RPMI8226 (cell line): ENCODE results near the gene HNMT.
"Not testable (repeated sequence)": the region's sequence is repeated elsewhere in the genome, so short reads cannot be mapped to it uniquely, and the experiment has no call there.

Experiments
- DNase-seq: peaks from one replicate; pipeline ENCODE4 v3.0.0-alpha.2; 2015

The HNMT gene

DNA sequence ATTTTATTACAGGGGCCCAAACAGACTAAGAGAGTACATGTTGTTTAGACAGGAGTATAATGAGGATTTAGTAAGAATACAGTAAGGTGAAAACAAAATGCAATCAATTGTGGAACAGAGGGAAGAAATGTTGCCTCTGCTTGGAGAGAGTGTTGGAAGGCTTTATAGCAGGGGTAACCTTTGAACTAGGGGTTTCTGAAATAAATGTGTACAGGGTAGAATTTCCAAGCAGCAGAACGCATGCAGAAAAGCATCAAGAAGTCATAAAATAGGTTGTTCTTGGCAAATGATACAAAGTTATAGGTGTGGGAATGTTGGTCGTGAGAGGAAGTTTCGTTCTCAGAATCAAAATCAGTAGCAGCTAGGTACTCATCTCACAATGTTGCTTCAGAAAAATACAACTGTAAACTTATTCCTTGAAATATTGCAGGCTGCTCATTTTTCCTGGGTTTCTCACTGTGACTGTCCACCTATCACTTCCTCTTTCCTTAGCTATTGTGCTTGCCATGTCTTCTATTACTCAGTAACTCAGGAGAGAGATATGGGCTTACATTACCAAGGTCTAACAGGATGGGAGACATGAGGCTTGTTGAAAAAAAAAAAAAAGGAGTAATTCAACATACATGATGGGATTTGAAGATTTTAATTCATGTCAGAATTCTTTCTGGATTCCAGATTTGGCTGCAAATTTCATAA, 17.1 kb upstream of the HNMT start:
- no peak for DNase-seq

DNA sequence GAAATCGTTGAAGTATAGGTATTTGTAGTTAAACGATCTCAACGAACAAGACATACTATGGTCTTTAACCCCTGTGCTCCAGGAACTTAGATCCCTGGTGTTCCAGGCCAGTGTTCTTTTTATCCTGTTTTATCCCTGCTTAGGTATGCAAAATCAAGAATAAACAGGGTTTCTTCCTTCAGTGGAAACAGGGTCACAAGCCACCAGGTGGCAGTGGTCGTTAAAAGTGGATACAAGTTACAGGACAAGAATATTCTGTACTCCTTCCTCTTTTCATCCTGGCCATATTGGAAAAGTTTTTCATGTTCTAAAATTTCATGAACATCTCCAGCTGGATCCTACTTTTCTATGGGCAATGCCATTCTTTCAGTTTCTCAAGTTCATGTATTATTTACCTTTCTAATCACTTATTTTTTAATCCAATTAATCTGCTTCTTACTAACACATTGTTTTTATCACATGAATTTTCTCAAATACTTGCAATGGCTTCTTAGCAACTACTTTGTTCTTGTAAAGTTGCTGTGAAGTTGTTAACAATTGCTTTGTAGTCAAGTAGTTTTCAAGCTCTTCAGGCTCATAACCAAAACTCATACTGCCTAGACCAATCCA, 16.4 kb upstream of the HNMT start:
- peak; percentile 46 for DNase-seq

DNA sequence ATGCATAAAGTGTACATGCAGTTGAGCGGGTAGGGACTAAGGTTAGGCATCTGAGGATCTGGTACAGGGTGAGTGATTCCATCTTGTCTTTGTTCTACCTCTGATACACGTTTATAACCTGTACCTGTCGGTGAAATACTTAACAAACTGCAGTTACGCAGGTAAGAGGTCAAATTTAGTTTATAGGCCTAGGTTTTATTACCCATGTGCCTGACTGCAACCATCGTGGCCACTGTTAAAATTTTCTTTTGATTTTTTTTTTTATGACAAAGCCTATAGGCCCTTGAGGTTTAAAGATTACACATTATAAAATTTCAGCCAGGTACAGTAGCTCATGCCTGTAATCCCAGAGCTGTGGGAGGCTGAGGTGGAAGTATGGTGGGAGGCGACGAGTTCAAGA, 15.4 kb upstream of the HNMT start:
- no peak for DNase-seq

DNA sequence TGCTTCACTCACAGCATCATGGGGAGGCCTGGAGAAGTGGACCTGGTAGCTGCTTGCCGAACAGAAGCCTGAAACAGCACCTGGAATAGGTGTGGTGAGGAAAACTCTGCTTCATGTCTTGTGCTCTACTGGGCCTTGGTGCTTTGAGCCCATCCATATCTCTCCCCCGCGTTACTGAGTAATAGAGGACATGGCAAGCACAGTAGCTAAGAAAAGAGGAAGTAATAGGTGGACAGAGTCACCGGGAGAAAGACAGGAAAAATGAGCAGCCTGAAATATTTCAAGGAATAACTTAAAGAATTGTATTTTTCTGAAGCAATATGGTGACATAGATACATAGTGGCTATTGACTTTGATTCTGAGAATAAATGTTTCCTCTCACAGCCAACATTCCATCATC, 14.0 kb upstream of the HNMT start:
- no peak for DNase-seq

DNA sequence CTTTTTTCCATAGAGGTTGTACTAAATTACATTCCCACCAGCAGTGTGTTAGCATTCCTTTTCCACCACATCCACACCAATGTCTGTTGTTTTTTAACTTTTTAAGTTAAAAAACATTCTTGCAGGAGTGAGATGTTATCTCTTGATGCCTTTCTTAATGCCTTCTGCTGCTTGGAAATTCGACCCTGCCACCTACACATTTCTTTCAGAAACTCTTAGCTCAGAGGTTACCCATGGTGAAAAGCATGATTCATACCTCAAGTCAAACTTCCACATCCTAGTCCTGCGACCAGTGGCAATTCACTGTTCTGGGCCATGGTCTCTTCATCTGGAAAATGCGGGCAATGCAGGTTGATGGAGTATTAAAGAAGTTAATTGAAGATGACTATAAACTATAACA, 12.7 kb upstream of the HNMT start:
- DNase-seq, result no peak

DNA sequence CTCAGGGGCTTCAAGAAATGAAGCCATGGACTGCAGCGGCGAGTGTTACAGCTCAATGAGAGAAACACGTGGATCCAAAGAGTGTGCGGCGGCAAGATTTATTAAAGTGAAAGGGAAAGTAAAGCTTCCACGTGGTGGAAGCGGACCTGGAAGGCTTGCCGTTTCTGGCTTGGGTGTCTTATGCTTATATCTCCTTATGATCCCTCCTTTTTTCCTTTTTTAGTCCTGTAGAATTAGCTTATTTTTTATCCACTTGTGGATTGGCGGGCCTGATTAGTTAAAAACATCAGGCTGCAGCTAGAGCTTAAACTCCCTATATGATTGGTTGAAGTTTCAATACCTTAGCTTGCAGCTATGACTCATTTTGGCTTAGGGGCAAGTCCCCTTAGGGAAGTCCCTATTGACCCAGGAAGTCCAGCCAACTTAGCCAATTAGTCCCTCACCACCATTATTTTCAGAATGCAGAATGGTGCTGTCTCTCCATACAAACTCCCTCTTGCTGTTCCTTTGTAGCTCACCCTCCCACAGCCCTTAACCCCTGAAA, 11.6 kb upstream of the HNMT start:
- no peak for DNase-seq

DNA sequence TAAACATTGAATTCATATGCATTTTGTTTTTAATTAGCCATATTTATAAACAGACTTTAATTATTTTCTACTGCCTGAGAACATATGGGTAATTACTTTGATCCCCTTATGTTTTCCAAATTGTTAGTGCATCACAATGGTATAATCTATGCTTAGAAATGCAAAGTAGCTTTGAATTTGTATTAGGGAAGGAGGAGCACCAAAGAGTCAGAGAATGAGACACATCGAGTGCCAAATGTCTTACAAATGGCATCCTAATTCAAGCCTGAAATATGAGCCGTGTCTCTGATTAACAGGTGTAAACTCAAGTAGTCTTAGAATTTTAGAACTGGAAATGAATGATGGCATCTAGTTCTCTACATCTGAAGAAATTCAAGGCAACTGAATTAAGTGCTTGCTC, 8.7 kb upstream of the HNMT start:
- no peak for DNase-seq

DNA sequence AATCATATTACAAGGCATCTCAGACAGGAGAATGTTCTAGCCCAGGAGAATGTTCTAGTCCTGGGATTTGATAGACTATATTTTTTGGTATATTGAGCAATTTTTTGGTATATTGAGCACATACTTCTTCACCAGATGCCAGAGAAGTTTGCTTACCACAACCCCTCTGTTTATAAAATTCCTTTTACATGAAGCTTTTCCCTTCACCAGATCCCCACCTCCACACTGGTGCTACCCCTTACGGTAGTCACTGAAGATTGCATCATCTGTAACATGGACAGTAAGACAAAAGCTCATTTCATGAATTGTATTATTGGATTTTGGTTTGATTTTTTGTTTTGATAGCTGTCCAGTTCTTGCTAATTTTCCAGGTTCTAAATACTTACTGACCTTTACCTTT, 7.2 kb upstream of the HNMT start:
- no peak for DNase-seq

DNA sequence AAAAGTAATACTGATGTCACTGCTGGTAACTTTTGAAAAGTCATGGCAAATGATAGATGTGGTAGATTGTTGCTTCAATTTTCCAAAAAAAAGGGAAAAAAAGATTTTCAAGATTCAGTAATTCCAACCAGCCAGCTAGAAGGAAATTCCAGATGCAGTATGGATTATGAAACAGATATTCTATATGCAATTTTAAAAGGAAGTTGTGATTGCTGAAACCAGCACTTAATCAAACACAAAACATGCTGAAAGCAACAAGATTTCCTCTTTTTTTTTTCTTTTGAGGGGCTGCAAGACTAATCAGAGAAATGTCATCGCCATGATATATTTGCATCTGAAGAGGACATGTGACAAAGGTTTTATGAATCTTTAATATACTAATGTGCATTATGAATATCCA, 5.1 kb upstream of the HNMT start:
- no peak for DNase-seq

DNA sequence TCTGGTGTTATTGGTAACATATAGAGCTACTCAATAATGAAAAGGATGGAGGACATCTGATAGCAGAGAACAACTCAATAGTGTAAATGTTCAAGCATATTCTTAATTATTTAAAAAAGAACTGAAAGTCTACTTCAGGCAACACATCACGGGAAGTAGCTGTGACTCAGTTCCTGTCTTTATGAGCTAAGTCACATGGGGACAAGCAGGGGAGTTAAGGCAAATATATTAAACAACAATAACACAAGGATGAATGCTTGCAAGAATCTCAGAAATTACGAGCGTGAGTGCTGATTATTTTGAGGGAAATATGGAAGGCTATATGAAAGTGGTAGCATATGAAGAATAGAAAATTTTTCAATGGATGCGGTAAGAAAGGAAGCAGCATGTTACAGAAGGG, 4.0 kb upstream of the HNMT start:
- DNase-seq, result no peak

DNA sequence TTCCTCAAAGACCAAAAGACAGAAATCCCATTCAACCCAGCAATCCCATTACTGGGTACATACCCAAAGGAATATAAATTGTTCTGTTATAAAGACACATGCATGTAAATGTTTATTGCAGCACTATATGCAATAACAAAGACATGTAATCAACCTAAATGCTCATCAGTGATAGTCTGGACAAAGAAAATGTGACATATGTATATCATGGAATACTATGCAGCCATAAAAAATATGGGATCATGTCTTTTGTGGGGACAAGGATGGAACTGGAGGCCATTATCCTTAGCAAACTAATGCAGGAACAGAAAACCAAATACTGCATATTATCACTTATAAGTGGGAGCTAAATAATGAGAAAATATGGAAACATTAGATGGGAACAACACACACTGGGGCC, 2.7 kb upstream of the HNMT start:
- no peak for DNase-seq

DNA sequence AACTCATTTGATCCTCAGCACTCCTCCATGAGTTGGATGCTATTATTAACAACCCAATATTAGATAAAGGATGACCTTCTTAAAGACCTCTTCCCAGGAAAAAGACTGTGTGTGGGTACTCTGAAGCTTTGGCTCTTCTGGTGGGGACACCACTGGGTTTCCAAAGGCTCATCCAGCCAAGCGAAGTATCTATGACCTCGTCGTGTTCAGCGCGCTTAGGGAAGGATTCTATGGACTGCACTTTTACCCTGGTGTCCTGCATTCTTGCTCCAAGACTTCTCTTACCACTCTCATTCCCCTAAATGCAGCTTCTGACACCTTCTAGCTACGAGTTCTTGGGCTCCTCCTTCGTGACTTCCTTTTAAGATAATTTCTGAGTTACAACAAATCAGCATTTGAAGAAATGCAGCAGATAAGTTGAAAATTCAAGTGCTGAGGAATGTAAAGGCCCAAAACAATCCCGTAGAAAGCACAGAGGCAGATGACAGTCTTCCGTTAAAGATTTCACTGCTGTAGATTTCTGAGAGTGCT, 673 bp upstream of the HNMT start:
- no peak for DNase-seq

DNA sequence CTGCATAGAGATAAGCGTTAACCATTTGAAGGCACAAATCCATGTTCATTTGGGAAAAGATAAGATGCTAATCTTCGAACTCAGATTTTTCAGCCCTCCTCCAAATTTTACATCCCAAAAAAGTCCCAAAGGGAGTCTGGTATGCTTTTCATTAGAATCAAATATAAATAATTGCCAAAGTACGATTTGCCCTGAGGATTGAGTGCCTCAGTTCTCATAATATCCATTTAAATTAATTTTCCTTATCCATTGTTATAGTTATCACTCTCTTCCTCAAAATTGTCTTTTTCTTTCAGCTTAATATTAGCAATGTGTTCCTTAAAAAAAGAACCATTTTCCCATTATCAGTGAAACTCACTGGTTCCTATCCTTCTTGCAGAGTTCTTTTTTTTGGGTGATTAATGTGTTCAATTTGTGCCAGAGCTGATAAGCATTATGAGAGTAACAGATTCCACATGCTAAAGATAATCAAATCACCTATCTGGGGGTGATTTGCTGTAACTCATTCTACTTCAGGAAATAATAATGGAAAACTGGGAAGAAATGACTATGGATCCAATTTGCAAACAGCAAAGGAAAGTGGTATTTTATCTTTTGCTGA, 686 bp downstream of the HNMT start:
- no peak for DNase-seq

DNA sequence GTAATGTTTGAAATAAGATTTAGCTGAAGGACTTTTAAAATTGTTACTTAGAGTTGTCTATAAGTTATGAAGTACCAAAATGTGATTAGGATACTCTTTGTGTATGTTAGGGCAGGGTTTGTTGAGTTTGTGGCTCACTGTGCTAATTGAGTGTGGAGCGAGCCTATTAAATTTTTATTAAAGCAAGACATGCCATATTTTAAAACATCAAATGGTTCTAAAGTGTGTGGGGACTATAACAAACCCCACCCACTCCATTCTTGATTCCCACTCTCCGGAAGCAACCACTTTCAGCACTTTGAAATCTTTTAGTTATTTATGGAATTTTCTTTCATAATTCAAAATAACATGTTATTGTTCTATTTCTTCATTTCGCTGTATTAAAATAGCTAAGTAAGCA, 1.8 kb downstream of the HNMT start:
- DNase-seq, result no peak

DNA sequence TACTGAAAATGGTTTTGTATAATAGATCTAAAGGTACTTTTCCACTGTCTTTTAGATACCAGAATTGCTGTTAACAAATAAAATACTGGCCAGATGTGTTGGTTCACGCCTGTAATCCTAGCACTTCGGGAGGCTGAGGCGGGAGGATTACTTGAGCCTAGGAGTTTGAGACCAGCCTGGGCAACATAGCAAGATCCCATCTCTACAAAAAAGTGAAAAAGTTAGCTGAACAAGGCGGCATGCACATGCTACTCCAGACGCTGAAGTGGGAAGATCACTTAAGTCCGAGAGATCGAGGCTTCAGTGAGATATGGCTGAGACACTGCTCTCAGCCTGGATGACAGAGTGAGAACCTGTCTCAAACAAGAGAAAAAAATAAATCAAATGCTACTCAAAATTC, 2.8 kb downstream of the HNMT start:
- no peak for DNase-seq

DNA sequence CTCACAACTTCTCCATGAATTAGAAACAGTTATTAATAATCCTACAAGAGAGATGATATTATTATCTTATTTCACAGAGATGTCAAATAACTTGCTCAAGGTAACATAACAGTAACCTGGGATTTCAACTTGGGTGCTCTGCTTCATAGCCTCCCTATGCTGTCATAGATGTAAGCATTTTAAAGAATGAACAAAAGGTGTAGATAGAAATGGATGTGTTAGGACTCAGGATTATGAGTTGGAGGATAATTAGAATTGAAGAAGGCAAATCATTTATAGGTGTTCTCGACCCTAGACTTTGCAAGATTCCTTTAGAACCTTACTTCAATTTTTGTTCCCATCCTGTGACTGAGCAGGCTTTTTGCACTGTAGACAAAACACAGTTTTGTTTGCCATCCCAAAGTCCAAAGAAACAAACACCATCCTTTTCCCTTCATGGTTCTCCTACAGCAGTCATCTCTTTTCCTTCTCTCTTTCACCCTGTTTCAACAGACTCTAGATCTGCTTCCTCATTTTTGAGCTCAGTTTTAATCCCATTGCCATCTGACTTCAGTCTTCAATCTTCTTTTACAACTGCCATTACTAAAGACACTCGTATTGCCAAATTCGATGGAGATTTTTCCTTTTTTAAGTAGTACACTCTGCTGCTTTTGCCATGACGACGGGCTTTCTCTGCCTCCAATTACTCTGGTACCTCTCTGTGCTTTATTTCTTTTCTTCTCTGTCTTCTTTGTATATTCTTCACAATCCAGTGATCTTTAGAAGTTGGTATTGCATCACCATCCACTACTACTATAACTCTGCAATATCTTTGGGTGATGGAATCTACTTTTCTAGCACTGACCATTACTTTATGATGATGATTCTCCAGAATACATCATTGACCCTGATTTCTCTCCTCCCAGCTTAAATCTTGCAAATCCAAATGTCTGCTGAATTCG, 4.5 kb downstream of the HNMT start:
- no peak for DNase-seq

DNA sequence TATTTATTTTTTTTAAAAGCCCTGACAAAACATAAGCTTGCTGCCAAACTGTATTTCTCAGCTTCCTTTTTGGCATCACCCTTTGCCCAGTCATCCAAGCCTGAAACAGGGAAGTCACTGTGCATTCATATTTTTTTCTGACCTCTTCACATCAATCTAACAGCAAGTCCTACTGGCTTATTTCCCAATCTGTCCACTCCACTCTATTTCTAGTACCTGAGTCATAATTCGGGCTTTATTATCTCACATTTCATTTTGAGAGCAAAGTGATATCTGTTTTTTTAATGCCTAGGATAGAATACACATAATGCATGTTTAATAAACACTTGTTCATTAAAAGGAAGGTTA, 5.1 kb downstream of the HNMT start:
- no peak for DNase-seq

DNA sequence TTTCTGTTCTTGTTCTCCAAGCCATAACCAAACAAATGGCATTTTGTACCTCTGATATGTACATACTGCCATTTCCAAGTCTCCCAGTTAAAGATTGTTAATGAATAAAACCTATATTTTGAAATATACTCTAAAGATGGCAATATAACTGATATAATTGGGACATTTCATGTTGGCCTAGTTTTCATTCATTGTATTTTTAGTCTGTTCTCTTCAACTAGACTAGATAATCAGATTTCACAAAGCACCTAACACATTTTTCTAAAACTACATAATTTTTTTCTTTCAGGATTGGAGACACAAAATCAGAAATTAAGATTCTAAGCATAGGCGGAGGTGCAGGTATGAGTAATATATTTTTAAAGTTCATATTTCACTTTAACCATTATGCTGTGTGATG, 5.6 kb downstream of the HNMT start:
- no peak for DNase-seq

DNA sequence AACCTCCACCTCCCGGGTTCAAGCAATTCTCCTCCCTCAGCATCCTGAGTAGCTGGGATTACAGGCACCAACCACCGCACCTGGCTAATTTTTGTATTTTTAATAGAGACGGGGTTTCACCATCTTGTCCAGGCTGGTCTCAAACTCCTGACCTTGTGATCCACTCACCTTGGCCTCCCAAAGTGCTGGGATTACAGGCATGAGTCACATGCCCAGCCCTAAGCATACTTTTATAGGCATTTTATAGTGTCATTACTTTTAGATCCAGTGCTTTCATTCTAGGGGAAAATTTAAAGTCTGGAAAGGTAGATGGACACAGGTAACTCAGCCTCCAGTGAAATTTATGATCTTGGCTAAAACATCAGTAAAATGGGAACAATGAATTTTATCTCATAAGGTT, 7.0 kb downstream of the HNMT start:
- DNase-seq, result not testable (repeated sequence)

DNA sequence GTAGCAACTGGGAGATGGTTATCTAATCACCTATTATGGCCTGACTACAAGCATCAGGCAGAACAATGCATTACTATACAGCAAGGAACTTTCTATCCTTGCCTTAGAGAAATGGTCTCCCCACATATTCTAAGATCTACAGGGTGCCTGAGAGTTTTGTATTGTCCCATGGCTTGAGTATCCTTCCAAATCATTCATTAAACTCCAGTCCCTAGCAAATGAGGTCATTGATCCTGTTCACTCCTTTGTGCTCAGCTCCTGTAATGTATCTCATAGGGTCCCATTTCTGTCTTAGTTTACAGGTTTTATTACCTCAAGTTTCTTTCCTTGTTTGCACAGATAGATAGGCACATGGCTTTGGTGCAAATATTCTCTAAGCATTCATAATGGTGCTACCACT, 9.0 kb downstream of the HNMT start:
- DNase-seq, result no peak

DNA sequence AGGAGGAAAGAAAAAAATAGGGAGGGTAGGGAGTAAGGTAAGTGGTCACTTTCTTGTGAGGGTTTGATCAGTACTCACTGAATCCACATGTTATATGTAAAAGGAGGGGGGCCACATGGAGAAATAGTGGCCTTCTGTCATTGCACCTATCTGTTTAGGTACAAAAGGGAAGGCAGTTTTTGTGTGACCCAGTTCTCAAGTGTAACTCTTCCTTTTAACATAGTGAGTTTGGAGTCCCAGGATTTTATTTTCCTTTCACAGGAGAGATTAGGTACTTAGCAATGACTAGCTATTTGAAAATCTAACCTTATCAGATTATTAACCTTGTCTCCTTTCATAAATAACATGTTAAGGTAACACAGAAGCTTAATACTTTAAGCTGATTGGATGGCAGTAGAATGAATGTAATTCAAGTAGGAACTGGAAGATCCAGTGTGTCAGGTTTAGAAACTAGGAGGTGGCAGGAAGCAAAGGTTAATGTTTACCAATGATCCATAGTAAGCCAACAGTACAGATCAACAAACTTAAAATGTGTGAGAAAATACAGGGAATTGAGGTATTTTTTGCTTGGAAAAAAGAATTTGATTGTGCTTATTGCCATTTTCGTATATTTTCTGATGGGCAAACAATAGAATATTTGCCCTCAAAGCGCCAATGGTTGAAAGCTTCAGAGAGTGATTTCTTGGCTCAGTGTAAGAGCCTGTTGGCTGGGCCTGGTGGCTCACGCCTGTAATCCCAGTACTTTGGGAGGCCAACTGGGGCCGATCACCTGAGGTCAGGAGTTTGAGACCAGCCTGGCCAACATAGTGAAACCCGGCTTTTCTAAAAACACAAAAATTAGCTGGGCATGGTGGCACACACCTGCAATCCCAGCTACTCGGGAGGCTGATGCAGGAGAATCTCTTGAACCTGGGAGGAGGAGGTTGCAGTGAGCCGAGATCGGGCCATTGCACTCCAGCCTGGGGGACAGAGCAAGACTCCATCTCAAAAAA, 11.3 kb downstream of the HNMT start:
- no peak for DNase-seq

DNA sequence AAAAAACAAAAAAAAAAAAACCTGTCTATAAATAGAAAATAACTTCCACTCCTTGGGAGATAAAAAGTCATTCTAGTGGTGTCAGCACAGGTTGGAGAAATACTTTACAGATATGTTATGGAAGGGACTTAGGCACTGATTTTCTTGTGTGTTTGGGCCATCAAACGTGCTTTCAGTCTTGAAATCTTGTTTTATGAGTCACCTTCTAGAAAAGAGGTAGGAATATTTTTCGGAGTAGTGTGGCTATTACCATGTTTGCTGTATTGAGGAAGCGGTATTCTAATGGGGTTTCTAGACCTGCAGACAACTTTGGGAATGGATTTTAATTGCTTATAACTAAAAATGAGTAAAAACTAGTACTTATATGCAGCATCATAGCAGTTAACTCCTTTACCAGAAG, 12.0 kb downstream of the HNMT start:
- no peak for DNase-seq
